Measurements from ENCODE around the gene TXLNG.
"Not testable (repeated sequence)": the region's sequence is repeated elsewhere in the genome, so short reads cannot be mapped to it uniquely, and the experiment has no call there.

Gene TXLNG

GRCh38 chrX:16786139-16786790 lies at the start of gene TXLNG:
TSS of gene TXLNG (plus strand) at chrX:16786466. CDS start at chrX:16786488, 22 bp downstream.
- Mint-ChIP-seq H3K4me1 (ENCODE audit: low read depth) (peaks cover 36% of the 10 kb centered on the region), H3K4me3 (peak within 1 kb of the TSS; percentile 86), H3K36me3 (ENCODE audit: low read depth) (peaks cover 32% of the 10 kb centered on the region), H3K27ac (peak within 1 kb of the TSS; percentile 87), H3K9me3 (no peaks in the 10 kb centered on the region), H3K27me3 (no peaks in the 10 kb centered on the region)
- DNase-seq = peak; percentile 99

GRCh38 chrX:16737024-16737423 lies 49.2 kb upstream of the TXLNG start:
- Mint-ChIP-seq H3K4me3 (no peak overlapping the region), H3K27ac (no peak overlapping the region), H3K36me3 (ENCODE audit: low read depth) (peaks cover 69% of the 10 kb centered on the region), H3K27me3 (no peaks in the 10 kb centered on the region), H3K9me3 (no peaks in the 10 kb centered on the region), H3K4me1 (ENCODE audit: low read depth) (no peaks in the 10 kb centered on the region)
- no peak for DNase-seq

GRCh38 chrX:16739574-16739973 lies 46.7 kb upstream of the TXLNG start:
- Mint-ChIP-seq H3K4me3 (no peak overlapping the region), H3K36me3 (ENCODE audit: low read depth) (peaks cover 85% of the 10 kb centered on the region), H3K4me1 (ENCODE audit: low read depth) (no peaks in the 10 kb centered on the region), H3K27me3 (no peaks in the 10 kb centered on the region), H3K27ac (no peak overlapping the region), H3K9me3 (no peaks in the 10 kb centered on the region)
- DNase-seq = no peak

GRCh38 chrX:16743604-16744325 lies 42.5 kb upstream of the TXLNG start:
- H3K27me3 Mint-ChIP-seq = no peaks in the 10 kb centered on the region
- H3K4me3 Mint-ChIP-seq = no peak overlapping the region
- peaks cover 80% of the 10 kb centered on the region for H3K36me3 Mint-ChIP-seq (ENCODE audit: low read depth)
- no peaks in the 10 kb centered on the region for H3K4me1 Mint-ChIP-seq (ENCODE audit: low read depth)
- no peak for DNase-seq
- no peak overlapping the region for H3K27ac Mint-ChIP-seq
- no peaks in the 10 kb centered on the region for H3K9me3 Mint-ChIP-seq

- no peak for DNase-seq
- Mint-ChIP-seq H3K36me3 (ENCODE audit: low read depth) (peaks cover 80% of the 10 kb centered on the region), H3K4me3 (no peak overlapping the region)
These were observed 41.2 kb upstream of the TXLNG start for GRCh38 chrX:16745102-16745501.

GRCh38 chrX:16745659-16746058 lies 40.6 kb upstream of the TXLNG start:
- Mint-ChIP-seq H3K27me3 (no peaks in the 10 kb centered on the region), H3K9me3 (no peaks in the 10 kb centered on the region), H3K36me3 (ENCODE audit: low read depth) (peaks cover 81% of the 10 kb centered on the region), H3K4me1 (ENCODE audit: low read depth) (no peaks in the 10 kb centered on the region), H3K4me3 (no peak overlapping the region), H3K27ac (no peak overlapping the region)
- no peak for DNase-seq

More at GRCh38 chrX:16745102-16745501, 41.2 kb upstream of the TXLNG start:
- Mint-ChIP-seq H3K4me1 (ENCODE audit: low read depth) (no peaks in the 10 kb centered on the region), H3K27me3 (no peaks in the 10 kb centered on the region), H3K27ac (no peak overlapping the region), H3K9me3 (no peaks in the 10 kb centered on the region)

- no peak overlapping the region for H3K27ac Mint-ChIP-seq
- no peak overlapping the region for H3K4me3 Mint-ChIP-seq
- peaks cover 80% of the 10 kb centered on the region for H3K36me3 Mint-ChIP-seq (ENCODE audit: low read depth)
- no peaks in the 10 kb centered on the region for H3K4me1 Mint-ChIP-seq (ENCODE audit: low read depth)
- H3K27me3 Mint-ChIP-seq = no peaks in the 10 kb centered on the region
- DNase-seq = no peak
- H3K9me3 Mint-ChIP-seq = no peaks in the 10 kb centered on the region
These were observed 37.8 kb upstream of the TXLNG start for GRCh38 chrX:16748425-16748824.

GRCh38 chrX:16750136-16750535 lies 36.1 kb upstream of the TXLNG start:
- Mint-ChIP-seq H3K9me3 (no peaks in the 10 kb centered on the region), H3K4me1 (ENCODE audit: low read depth) (no peaks in the 10 kb centered on the region), H3K36me3 (ENCODE audit: low read depth) (peaks cover 79% of the 10 kb centered on the region), H3K4me3 (no peak overlapping the region), H3K27ac (no peak overlapping the region), H3K27me3 (no peaks in the 10 kb centered on the region)
- no peak for DNase-seq

- no peaks in the 10 kb centered on the region for H3K4me1 Mint-ChIP-seq (ENCODE audit: low read depth)
- H3K36me3 Mint-ChIP-seq (ENCODE audit: low read depth) = peaks cover 80% of the 10 kb centered on the region
- no peaks in the 10 kb centered on the region for H3K9me3 Mint-ChIP-seq
- H3K27me3 Mint-ChIP-seq = no peaks in the 10 kb centered on the region
- DNase-seq = no peak
- no peak overlapping the region for H3K27ac Mint-ChIP-seq
- no peak overlapping the region for H3K4me3 Mint-ChIP-seq
These were observed 32.2 kb upstream of the TXLNG start for GRCh38 chrX:16754019-16754418.

- no peak for DNase-seq
- Mint-ChIP-seq H3K27ac (no peak overlapping the region), H3K4me1 (ENCODE audit: low read depth) (no peaks in the 10 kb centered on the region), H3K27me3 (no peaks in the 10 kb centered on the region), H3K36me3 (ENCODE audit: low read depth) (peaks cover 79% of the 10 kb centered on the region), H3K9me3 (no peaks in the 10 kb centered on the region), H3K4me3 (no peak overlapping the region)
These were observed 29.5 kb upstream of the TXLNG start for GRCh38 chrX:16756724-16757123.

- H3K4me3 Mint-ChIP-seq = not testable (repeated sequence)
These were observed 24.8 kb upstream of the TXLNG start for GRCh38 chrX:16761500-16761899.

GRCh38 chrX:16762579-16762978 lies 23.7 kb upstream of the TXLNG start:
- Mint-ChIP-seq H3K4me1 (ENCODE audit: low read depth) (no peaks in the 10 kb centered on the region), H3K27me3 (peaks cover 5% of the 10 kb centered on the region), H3K4me3 (no peak overlapping the region), H3K36me3 (ENCODE audit: low read depth) (peaks cover 40% of the 10 kb centered on the region), H3K9me3 (no peaks in the 10 kb centered on the region), H3K27ac (no peak overlapping the region)
- DNase-seq = no peak

More at GRCh38 chrX:16761500-16761899, 24.8 kb upstream of the TXLNG start:
- H3K27me3 Mint-ChIP-seq; H3K4me1 Mint-ChIP-seq (ENCODE audit: low read depth); H3K9me3 Mint-ChIP-seq; H3K27ac Mint-ChIP-seq; DNase-seq: not testable (repeated sequence)
- peaks cover 49% of the 10 kb centered on the region for H3K36me3 Mint-ChIP-seq (ENCODE audit: low read depth)

- peaks cover 15% of the 10 kb centered on the region for H3K27me3 Mint-ChIP-seq
- no peaks in the 10 kb centered on the region for H3K9me3 Mint-ChIP-seq
- H3K27ac Mint-ChIP-seq = no peak overlapping the region
- no peak for DNase-seq
- no peaks in the 10 kb centered on the region for H3K4me1 Mint-ChIP-seq (ENCODE audit: low read depth)
- no peak overlapping the region for H3K4me3 Mint-ChIP-seq
- peaks cover 16% of the 10 kb centered on the region for H3K36me3 Mint-ChIP-seq (ENCODE audit: low read depth)
These were observed 20.7 kb upstream of the TXLNG start for GRCh38 chrX:16765594-16765993.

- no peak overlapping the region for H3K27ac Mint-ChIP-seq
- H3K36me3 Mint-ChIP-seq (ENCODE audit: low read depth) = no peaks in the 10 kb centered on the region
- peaks cover 15% of the 10 kb centered on the region for H3K27me3 Mint-ChIP-seq
- DNase-seq = no peak
- H3K4me1 Mint-ChIP-seq (ENCODE audit: low read depth) = no peaks in the 10 kb centered on the region
- H3K9me3 Mint-ChIP-seq = no peaks in the 10 kb centered on the region
- H3K4me3 Mint-ChIP-seq = no peak overlapping the region
These were observed 15.2 kb upstream of the TXLNG start for GRCh38 chrX:16770970-16771482.

Measured in activated T-cell treated with anti-CD3 and anti-CD28 coated beads, Interleukin-2, amount 50 U/mL, for 24 hours (primary cell).